Neural cell (in vitro differentiated cells): ENCODE measurements around the gene KHSRP.

Experiments
- CTCF ChIP-seq: fragments of 450-650 bp; IDR thresholded peaks from 2 replicates; pipeline ENCODE4 v1.5.1; 2014; ENCODE audit warnings: antibody characterized with exemption, mild to moderate bottlenecking, moderate library complexity; ENCODE audit not compliant: poor library complexity, severe bottlenecking
- EP300 ChIP-seq: fragments of 450-650 bp; conservative IDR thresholded peaks from 2 replicates; pipeline ENCODE4 v1.6.1; 2014; ENCODE audit warnings: antibody characterized with exemption, mild to moderate bottlenecking, moderate library complexity; ENCODE audit not compliant: poor library complexity, severe bottlenecking
- POLR2AphosphoS5 ChIP-seq: IDR thresholded peaks from 2 replicates; pipeline ENCODE4 v1.6.1; 2012
- REST ChIP-seq: IDR thresholded peaks from 2 replicates; pipeline ENCODE4 v1.6.1; 2012; ENCODE audit warnings: borderline replicate concordance
- SMC3 ChIP-seq: fragments of 450-650 bp; conservative IDR thresholded peaks from 2 replicates; pipeline ENCODE4 v1.6.1; 2014; ENCODE audit warnings: antibody characterized with exemption, mild to moderate bottlenecking, moderate library complexity; ENCODE audit not compliant: poor library complexity
- TAF1 ChIP-seq: IDR thresholded peaks from 2 replicates; pipeline ENCODE4 v1.6.1; 2012; ENCODE audit warnings: low read depth

GRCh38 chr19:6442087-6442688 is 17.6 kb upstream of the KHSRP start:
- TF ChIP-seq CTCF (no peak), TAF1 (no peak), POLR2AphosphoS5 (no peak), SMC3 (no peak), EP300 (no peak), REST (no peak)
